Progenitor cell of endocrine pancreas (in vitro differentiated cells): ENCODE measurements around the gene MUC3A. TPM values are rescaled to one million over a fixed set of nuclear protein-coding genes. Genes with fewer than 3 reads are reported as not detected.
"Not testable (repeated sequence)": the region's sequence is repeated elsewhere in the genome, so short reads cannot be mapped to it uniquely, and the experiment has no call there.

Source experiments
- DNase-seq: peaks from one replicate; pipeline ENCODE4 v3.0.0; 2021; ENCODE audit warnings: low spot score; ENCODE audit not compliant: unreplicated experiment
- H3K27ac Mint-ChIP-seq: 2 replicates; pipeline ENCODE4 v1.8.0; 2021; ENCODE audit warnings: mild to moderate bottlenecking, moderate library complexity, mixed read lengths
- H3K27me3 Mint-ChIP-seq: 2 replicates; pipeline ENCODE4 v1.8.0; 2021; ENCODE audit warnings: mixed read lengths
- H3K36me3 Mint-ChIP-seq: 2 replicates; pipeline ENCODE4 v1.8.0; 2022; ENCODE audit warnings: mixed read lengths; ENCODE audit not compliant: insufficient read depth
- H3K4me1 Mint-ChIP-seq: 2 replicates; pipeline ENCODE4 v1.8.0; 2021; ENCODE audit warnings: low read depth, mixed read lengths
- H3K4me3 Mint-ChIP-seq: 2 replicates; pipeline ENCODE4 v1.8.0; 2021; ENCODE audit warnings: low read depth, mild to moderate bottlenecking, moderate library complexity, mixed read lengths
- H3K9me3 Mint-ChIP-seq: 2 replicates; pipeline ENCODE4 v1.8.0; 2021; ENCODE audit warnings: low read depth, mixed read lengths
- total RNA-seq: library from RNA; stranded (reverse); gene quantifications from 2 replicates; pipeline ENCODE4 v1.2.1, GENCODE V29; 2021
- TF ChIP-seq, protein P1 (sequence below): fragments of 200-600 bp; sonication (generic); IDR thresholded peaks from one replicate; pipeline ENCODE4 v1.5.0; 2021; ENCODE audit warnings: antibody characterized with exemption, mild to moderate bottlenecking; ENCODE audit not compliant: unreplicated experiment

The MUC3A gene
- total RNA-seq, 1 donor from 2014 or later: 2.0 TPM

DNA sequence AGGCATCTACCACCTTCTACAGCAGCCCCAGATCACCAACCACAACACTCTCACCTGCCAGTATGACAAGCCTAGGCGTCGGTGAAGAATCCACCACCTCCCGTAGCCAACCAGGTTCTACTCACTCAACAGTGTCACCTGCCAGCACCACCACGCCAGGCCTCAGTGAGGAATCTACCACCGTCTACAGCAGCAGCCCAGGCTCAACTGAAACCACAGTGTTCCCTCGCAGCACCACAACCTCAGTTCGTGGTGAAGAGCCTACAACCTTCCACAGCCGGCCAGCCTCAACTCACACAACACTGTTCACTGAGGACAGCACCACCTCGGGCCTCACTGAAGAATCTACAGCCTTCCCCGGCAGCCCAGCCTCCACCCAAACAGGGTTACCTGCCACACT lies 49.2 kb downstream of the MUC3A start:
- not testable (repeated sequence) for H3K4me3 Mint-ChIP-seq

DNA sequence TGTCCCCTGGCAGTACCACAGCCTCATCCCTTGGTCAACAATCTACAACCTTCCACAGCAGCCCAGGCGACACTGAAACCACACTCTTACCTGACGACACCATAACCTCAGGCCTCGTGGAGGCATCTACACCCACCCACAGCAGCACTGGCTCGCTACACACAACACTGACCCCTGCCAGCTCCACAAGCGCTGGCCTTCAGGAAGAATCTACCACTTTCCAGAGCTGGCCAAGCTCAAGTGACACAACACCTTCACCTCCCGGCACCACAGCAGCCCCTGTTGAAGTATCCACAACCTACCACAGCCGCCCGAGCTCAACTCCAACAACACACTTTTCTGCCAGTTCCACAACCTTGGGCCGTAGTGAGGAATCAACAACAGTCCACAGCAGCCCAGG lies 50.0 kb downstream of the MUC3A start:
- H3K36me3 Mint-ChIP-seq, H3K27ac Mint-ChIP-seq, H3K9me3 Mint-ChIP-seq, H3K4me3 Mint-ChIP-seq, H3K4me1 Mint-ChIP-seq, H3K27me3 Mint-ChIP-seq, DNase-seq: not testable (repeated sequence)

More for the DNA sequence above, 49.2 kb downstream of the MUC3A start:
- H3K36me3 Mint-ChIP-seq, H3K4me1 Mint-ChIP-seq, DNase-seq, H3K27me3 Mint-ChIP-seq, H3K27ac Mint-ChIP-seq, H3K9me3 Mint-ChIP-seq: not testable (repeated sequence)

DNA sequence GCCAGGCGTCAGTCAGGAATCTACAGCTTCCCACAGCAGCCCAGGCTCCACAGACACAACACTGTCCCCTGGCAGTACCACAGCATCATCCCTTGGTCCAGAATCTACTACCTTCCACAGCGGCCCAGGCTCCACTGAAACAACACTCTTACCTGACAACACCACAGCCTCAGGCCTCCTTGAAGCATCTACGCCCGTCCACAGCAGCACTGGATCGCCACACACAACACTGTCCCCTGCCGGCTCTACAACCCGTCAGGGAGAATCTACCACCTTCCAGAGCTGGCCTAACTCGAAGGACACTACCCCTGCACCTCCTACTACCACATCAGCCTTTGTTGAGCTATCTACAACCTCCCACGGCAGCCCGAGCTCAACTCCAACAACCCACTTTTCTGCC lies 50.7 kb downstream of the MUC3A start:
- H3K36me3 Mint-ChIP-seq, H3K9me3 Mint-ChIP-seq, H3K4me3 Mint-ChIP-seq, H3K27me3 Mint-ChIP-seq, H3K27ac Mint-ChIP-seq, DNase-seq, H3K4me1 Mint-ChIP-seq: not testable (repeated sequence)

DNA sequence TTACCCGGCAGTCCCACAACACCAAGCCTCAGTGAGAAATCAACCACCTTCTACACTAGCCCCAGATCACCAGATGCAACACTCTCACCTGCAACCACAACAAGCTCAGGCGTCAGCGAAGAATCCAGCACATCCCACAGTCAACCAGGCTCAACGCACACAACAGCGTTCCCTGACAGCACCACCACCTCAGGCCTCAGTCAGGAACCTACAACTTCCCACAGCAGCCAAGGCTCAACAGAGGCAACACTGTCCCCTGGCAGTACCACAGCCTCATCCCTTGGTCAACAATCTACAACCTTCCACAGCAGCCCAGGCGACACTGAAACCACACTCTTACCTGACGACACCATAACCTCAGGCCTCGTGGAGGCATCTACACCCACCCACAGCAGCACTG lies 53.0 kb downstream of the MUC3A start:
- not testable (repeated sequence) for H3K4me1 Mint-ChIP-seq, DNase-seq, H3K4me3 Mint-ChIP-seq, H3K9me3 Mint-ChIP-seq, H3K36me3 Mint-ChIP-seq, H3K27me3 Mint-ChIP-seq, H3K27ac Mint-ChIP-seq

DNA sequence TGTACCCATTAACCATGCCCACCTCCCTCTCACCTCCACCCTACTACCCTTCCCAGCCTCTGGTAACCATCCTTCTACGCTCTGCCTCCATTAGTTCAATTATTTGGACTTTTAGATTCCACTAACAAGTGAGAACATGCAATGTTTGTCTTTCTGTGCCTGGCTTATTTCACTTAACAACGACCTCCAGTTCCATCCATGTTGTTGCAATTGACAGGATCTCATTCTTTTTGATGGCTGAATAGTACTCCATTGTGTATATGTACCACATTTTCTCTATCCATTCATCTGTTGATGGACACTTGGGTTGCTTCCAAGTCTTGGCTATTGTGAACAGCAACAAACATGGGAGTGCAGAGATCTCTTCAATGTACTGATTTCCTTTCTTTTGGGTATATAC lies 58.0 kb downstream of the MUC3A start:
- H3K9me3 Mint-ChIP-seq, H3K27ac Mint-ChIP-seq, H3K36me3 Mint-ChIP-seq, H3K4me1 Mint-ChIP-seq, H3K27me3 Mint-ChIP-seq, DNase-seq, H3K4me3 Mint-ChIP-seq: not testable (repeated sequence)

DNA sequence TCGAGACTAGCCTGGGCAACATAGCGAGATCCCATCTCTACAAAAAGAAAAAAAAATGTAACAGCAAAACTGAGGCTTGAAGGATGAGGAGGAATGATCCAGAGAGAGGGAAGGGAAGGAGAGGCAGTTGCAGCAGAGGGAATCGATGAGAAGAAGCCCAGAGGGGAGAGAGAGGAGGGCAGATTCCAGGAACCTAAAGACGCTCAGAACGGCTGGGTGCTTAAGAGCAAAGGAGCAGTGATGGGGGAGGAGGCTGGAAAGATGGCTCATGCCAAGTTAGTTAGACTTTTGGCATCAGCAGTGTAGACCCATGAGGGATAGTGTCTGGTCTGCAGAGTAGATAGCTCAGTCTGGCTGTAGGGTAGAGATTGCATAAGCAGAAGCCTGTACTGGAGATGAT lies 60.3 kb downstream of the MUC3A start:
- H3K4me3 Mint-ChIP-seq: no peak overlapping the region
- H3K9me3 Mint-ChIP-seq: no peaks in the 10 kb centered on the region
- no peak for DNase-seq
- H3K4me1 Mint-ChIP-seq: no peaks in the 10 kb centered on the region
- TF ChIP-seq, protein P1, sequence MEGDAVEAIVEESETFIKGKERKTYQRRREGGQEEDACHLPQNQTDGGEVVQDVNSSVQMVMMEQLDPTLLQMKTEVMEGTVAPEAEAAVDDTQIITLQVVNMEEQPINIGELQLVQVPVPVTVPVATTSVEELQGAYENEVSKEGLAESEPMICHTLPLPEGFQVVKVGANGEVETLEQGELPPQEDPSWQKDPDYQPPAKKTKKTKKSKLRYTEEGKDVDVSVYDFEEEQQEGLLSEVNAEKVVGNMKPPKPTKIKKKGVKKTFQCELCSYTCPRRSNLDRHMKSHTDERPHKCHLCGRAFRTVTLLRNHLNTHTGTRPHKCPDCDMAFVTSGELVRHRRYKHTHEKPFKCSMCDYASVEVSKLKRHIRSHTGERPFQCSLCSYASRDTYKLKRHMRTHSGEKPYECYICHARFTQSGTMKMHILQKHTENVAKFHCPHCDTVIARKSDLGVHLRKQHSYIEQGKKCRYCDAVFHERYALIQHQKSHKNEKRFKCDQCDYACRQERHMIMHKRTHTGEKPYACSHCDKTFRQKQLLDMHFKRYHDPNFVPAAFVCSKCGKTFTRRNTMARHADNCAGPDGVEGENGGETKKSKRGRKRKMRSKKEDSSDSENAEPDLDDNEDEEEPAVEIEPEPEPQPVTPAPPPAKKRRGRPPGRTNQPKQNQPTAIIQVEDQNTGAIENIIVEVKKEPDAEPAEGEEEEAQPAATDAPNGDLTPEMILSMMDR: no peak
- H3K27ac Mint-ChIP-seq: no peak overlapping the region
- no peaks in the 10 kb centered on the region for H3K36me3 Mint-ChIP-seq
- H3K27me3 Mint-ChIP-seq: peaks cover 8% of the 10 kb centered on the region

DNA sequence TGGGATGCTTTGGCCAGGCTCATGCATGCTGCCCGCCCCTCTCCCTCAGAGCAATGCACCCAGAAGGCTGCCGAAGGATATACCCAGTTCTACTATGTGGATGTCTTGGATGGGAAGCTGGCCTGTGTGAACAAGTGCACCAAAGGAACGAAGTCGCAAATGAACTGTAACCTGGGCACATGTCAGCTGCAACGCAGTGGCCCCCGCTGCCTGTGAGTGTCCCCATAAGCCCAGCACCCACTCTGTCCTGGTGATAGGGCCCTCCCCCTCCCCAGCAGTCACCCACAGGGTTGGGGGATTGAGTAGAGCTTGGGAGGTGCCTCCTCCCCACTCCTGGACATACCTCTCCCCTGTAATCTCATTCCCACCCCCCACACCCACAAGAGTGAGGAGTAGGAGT lies 63.6 kb downstream of the MUC3A start:
- H3K27ac Mint-ChIP-seq: no peak overlapping the region
- H3K27me3 Mint-ChIP-seq: peaks cover 22% of the 10 kb centered on the region
- H3K36me3 Mint-ChIP-seq: no peaks in the 10 kb centered on the region
- no peaks in the 10 kb centered on the region for H3K4me1 Mint-ChIP-seq
- no peaks in the 10 kb centered on the region for H3K9me3 Mint-ChIP-seq
- no peak for DNase-seq
- TF ChIP-seq, protein P1: no peak
- H3K4me3 Mint-ChIP-seq: no peak overlapping the region

DNA sequence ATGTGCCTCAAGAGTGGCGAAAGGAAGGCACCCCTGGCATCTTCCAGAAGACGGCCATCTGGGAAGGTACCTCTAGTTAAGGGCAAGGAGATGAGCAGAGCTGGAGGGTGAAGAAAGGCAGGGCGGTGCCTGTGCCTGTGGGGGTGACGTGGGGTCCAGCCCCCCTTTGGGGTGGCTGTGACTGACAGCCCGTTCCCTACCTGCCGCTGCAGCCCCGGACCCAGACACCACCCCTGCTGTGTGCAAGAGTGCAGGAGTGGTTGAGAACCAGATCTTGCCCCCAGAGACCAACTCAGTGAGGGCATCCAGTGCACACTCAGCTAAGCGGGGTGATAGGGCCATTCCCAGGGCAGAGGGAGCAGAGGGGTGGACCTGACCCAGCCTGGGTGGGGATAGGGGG lies 66.3 kb downstream of the MUC3A start:
- Mint-ChIP-seq H3K4me3 (no peak overlapping the region), H3K4me1 (no peaks in the 10 kb centered on the region), H3K27ac (no peak overlapping the region), H3K36me3 (no peaks in the 10 kb centered on the region), H3K27me3 (peaks cover 16% of the 10 kb centered on the region), H3K9me3 (no peaks in the 10 kb centered on the region)
- DNase-seq: no peak
- TF ChIP-seq, protein P1: no peak
